Glomerular endothelial cell (primary cell): ENCODE results near the gene CDC27. TPM values are rescaled to one million over a fixed set of nuclear protein-coding genes. Genes with fewer than 3 reads are reported as not detected.
"Not testable (repeated sequence)": the region's sequence is repeated elsewhere in the genome, so short reads cannot be mapped to it uniquely, and the experiment has no call there.

Experiments used
- DNase-seq: peaks from one replicate; pipeline ENCODE4 v3.0.0-alpha.2; 2011; ENCODE audit warnings: low read depth, low spot score; ENCODE audit errors: extremely low read depth
- total RNA-seq: library from RNA; depleted of rRNA; stranded (reverse); fragments of >200 nt; gene quantifications from 2 replicates; pipeline ENCODE4 v1.2.3, GENCODE V29; 2015

CDC27 gene
- total RNA-seq, 1 donor from 2014 or later: 74.9 TPM

GRCh38 chr17:47073629-47074028 is 115.5 kb downstream of the CDC27 start:
- DNase-seq: not testable (repeated sequence)

GRCh38 chr17:47072886-47073285 is 116.2 kb downstream of the CDC27 start:
- no peak for DNase-seq

- DNase-seq: not testable (repeated sequence)
These were observed 117.9 kb downstream of the CDC27 start for GRCh38 chr17:47071171-47071570.

GRCh38 chr17:47070266-47070665 is 118.8 kb downstream of the CDC27 start:
- DNase-seq: peak; percentile 7

Other genes with a start within 250 kb of the CDC27 start
- not detected in 2 replicates for gene RPRML, start 210.0 kb downstream of the CDC27 start, total RNA-seq
- gene MYL4, start 20.1 kb upstream of the CDC27 start, total RNA-seq: 1.1 and 1.8 TPM in 2 replicates
- 111 and 185 TPM in 2 replicates for gene ITGB3, start 64.5 kb upstream of the CDC27 start, total RNA-seq
- 3.2 and 5.3 TPM in 2 replicates for gene EFCAB13, start 134.7 kb upstream of the CDC27 start, total RNA-seq